Measurements from ENCODE around the gene CLIC5.

CLIC5 gene

DNA sequence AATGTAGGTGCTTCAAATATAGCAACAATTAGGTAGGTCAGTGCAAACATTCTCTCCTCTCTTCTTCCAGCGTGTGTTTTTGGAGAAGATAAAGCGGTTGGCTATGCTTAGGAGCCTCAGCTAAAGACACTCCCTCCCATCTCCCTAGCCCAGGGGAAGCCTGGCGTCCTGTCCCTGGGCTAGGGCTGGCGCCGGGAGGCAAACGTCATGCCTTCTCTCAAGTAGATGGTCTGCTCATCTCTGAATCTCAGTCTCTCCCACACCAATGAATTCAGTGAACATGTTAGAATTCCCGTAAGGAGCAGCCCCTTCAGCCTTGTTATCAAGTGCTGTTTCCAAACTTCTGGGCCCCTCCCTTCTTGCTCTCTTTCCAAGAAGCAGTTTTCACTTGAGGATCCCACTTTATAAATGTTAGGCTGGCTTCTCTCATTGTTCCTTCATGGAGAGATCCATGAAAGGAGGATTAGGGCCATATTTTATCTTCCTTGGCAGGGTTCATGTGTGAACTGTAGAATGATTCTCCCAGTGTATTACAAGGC is 142.8 kb downstream of the CLIC5 start:
- H3K79me2 ChIP-seq: no peaks in the 10 kb centered on the region

DNA sequence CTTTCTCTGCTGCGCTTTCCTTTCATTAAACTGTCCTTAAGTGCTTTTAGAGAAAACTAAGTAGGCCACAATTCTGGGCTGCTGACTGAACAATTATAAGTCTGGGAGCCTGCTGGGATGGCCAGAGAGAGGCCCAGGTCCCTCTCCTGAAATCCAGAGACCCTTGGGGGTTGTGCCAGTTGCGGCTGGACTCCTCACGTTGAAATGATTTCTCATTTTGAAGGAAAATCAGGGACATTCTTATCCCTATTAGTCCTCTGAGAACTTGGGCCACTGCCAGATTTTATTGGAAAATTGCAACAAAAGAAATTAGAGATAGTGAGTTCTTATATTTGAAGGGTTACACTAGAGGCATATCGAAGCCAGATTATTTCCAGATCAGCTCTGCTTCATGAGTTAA is 145.1 kb downstream of the CLIC5 start:
- Histone ChIP-seq H3K27me3 (ENCODE audit: control insufficient read depth, insufficient read depth, low read length) (no peaks in the 10 kb centered on the region), H3K36me3 (ENCODE audit: control insufficient read depth, insufficient read depth, low read length) (no peaks in the 10 kb centered on the region), H3K4me1 (no peaks in the 10 kb centered on the region), H3K9me3 (ENCODE audit: control insufficient read depth, low read length) (no peaks in the 10 kb centered on the region), H3K9ac (no peak overlapping the region), H3K4me3 (ENCODE audit: low read depth, low read length) (no peak overlapping the region), H2AFZ (no peak overlapping the region), H3K27ac (no peak overlapping the region), H3K4me2 (ENCODE audit: low read length) (no peak overlapping the region), H3K79me2 (no peaks in the 10 kb centered on the region)
- TF ChIP-seq, protein P1, sequence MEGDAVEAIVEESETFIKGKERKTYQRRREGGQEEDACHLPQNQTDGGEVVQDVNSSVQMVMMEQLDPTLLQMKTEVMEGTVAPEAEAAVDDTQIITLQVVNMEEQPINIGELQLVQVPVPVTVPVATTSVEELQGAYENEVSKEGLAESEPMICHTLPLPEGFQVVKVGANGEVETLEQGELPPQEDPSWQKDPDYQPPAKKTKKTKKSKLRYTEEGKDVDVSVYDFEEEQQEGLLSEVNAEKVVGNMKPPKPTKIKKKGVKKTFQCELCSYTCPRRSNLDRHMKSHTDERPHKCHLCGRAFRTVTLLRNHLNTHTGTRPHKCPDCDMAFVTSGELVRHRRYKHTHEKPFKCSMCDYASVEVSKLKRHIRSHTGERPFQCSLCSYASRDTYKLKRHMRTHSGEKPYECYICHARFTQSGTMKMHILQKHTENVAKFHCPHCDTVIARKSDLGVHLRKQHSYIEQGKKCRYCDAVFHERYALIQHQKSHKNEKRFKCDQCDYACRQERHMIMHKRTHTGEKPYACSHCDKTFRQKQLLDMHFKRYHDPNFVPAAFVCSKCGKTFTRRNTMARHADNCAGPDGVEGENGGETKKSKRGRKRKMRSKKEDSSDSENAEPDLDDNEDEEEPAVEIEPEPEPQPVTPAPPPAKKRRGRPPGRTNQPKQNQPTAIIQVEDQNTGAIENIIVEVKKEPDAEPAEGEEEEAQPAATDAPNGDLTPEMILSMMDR (IDR thresholded peaks at IDR 0.05): no peak

More for the DNA sequence above, 142.8 kb downstream of the CLIC5 start:
- no peak overlapping the region for H3K4me2 ChIP-seq (ENCODE audit: low read length)
- TF ChIP-seq, protein P1 (IDR thresholded peaks at IDR 0.05): no peak
- H3K4me3 ChIP-seq (ENCODE audit: low read depth, low read length): no peak overlapping the region
- no peaks in the 10 kb centered on the region for H3K4me1 ChIP-seq
- no peaks in the 10 kb centered on the region for H3K27me3 ChIP-seq (ENCODE audit: control insufficient read depth, insufficient read depth, low read length)
- H2AFZ ChIP-seq: no peak overlapping the region
- no peaks in the 10 kb centered on the region for H3K36me3 ChIP-seq (ENCODE audit: control insufficient read depth, insufficient read depth, low read length)
- no peak overlapping the region for H3K9ac ChIP-seq
- no peaks in the 10 kb centered on the region for H3K9me3 ChIP-seq (ENCODE audit: control insufficient read depth, low read length)
- no peak overlapping the region for H3K27ac ChIP-seq

DNA sequence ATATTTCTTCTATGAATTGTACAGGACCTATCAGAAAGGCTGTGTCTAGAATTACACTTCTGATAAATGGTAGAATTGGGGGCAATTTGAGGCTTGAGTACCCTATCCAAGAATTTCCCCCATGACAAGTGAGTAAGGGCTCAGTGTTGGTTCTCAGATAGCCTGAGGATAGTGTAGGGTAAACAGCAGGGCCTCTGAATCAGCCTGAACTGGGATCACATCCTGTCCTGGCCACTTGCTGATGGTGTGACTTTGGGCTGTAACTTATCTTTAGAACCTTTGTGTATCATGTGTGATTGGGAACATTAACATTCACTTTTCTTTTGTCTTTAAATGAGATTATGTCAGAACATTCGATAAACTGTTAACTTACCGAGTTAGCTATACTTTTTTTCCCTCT is 151.0 kb downstream of the CLIC5 start:
- H3K27me3 ChIP-seq (ENCODE audit: control insufficient read depth, insufficient read depth, low read length): no peaks in the 10 kb centered on the region

DNA sequence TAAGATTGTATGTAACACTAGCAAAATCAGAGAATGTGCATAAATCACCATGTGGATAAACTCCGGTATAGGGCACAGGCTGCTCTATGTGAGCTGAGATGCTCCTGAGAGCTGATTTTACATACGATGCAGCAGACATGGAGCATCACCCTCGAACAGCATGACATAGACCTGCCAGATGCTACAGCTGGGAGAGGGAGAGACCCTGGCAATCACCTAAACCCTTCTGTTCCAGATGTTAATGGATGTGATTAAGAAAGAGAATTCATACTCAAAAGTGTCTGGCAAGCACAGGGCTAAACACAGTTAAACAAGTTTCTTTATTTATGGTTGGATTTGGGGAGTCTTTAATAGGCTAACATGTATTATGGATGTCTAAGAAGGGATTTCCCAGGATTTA is 157.0 kb downstream of the CLIC5 start:
- Histone ChIP-seq H3K9me3 (ENCODE audit: control insufficient read depth, low read length) (no peaks in the 10 kb centered on the region), H3K27ac (no peak overlapping the region), H3K9ac (no peak overlapping the region), H3K36me3 (ENCODE audit: control insufficient read depth, insufficient read depth, low read length) (no peaks in the 10 kb centered on the region), H3K4me1 (no peaks in the 10 kb centered on the region), H2AFZ (no peak overlapping the region), H3K4me2 (ENCODE audit: low read length) (no peak overlapping the region), H3K4me3 (ENCODE audit: low read depth, low read length) (no peak overlapping the region), H3K79me2 (no peaks in the 10 kb centered on the region), H3K27me3 (ENCODE audit: control insufficient read depth, insufficient read depth, low read length) (no peaks in the 10 kb centered on the region)
- TF ChIP-seq, protein P1 (IDR thresholded peaks at IDR 0.05): no peak

More for the DNA sequence above, 151.0 kb downstream of the CLIC5 start:
- no peak overlapping the region for H2AFZ ChIP-seq
- TF ChIP-seq, protein P1 (IDR thresholded peaks at IDR 0.05): no peak
- H3K79me2 ChIP-seq: no peaks in the 10 kb centered on the region
- no peaks in the 10 kb centered on the region for H3K9me3 ChIP-seq (ENCODE audit: control insufficient read depth, low read length)
- H3K9ac ChIP-seq: no peak overlapping the region
- no peak overlapping the region for H3K27ac ChIP-seq
- H3K4me2 ChIP-seq (ENCODE audit: low read length): no peak overlapping the region
- H3K4me1 ChIP-seq: no peaks in the 10 kb centered on the region
- no peak overlapping the region for H3K4me3 ChIP-seq (ENCODE audit: low read depth, low read length)
- H3K36me3 ChIP-seq (ENCODE audit: control insufficient read depth, insufficient read depth, low read length): no peaks in the 10 kb centered on the region

DNA sequence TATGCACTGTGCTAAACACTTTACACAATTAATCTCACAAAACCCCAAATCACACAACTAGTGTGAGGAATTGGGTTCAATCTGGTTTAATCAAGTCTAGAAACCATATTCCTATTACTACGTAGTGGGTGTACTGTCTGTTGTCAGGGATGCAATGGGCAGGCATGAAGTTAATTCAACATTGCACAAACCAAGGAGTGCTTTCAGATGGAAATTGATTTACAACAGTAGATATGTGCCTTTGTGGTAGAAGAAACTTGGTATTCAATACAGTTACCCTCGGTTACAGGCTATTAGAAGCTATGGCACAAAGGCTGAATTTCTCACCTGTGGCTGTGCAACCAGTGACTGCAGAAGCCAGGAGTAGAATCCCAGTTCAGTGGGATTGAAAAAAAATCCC is 157.8 kb downstream of the CLIC5 start:
- no peaks in the 10 kb centered on the region for H3K27me3 ChIP-seq (ENCODE audit: control insufficient read depth, insufficient read depth, low read length)
- H3K9me3 ChIP-seq (ENCODE audit: control insufficient read depth, low read length): no peaks in the 10 kb centered on the region
- H2AFZ ChIP-seq: no peak overlapping the region
- H3K4me3 ChIP-seq (ENCODE audit: low read depth, low read length): no peak overlapping the region
- TF ChIP-seq, protein P1 (IDR thresholded peaks at IDR 0.05): no peak
- no peaks in the 10 kb centered on the region for H3K4me1 ChIP-seq
- no peaks in the 10 kb centered on the region for H3K36me3 ChIP-seq (ENCODE audit: control insufficient read depth, insufficient read depth, low read length)
- no peak overlapping the region for H3K27ac ChIP-seq
- no peak overlapping the region for H3K9ac ChIP-seq
- H3K4me2 ChIP-seq (ENCODE audit: low read length): no peak overlapping the region
- no peaks in the 10 kb centered on the region for H3K79me2 ChIP-seq

Data from parathyroid adenoma (tissue), 2 donors.